WTC11 (cell line): ENCODE results near the gene NAT8L. TPM values are rescaled to one million over a fixed set of nuclear protein-coding genes. Genes with fewer than 3 reads are reported as not detected.

Experiments used
- ATAC-seq: fragments of 200-7000 bp; cut with Tn5 transposase; 2 replicates; pipeline ENCODE4 v1.10.0; 2021; ENCODE audit warnings: mild to moderate bottlenecking, moderate library complexity
- CTCF ChIA-PET: fragments of 300-600 bp; sonication (Branson Sonifier 250); formaldehyde crosslinking; loops from one replicate; lab custom pipeline; 2021; ENCODE audit warnings: antibody characterized with exemption; lab: Charles Lee
- POLR2A ChIA-PET: fragments of 350-600 bp; sonication (Branson Sonifier 250); formaldehyde crosslinking; loops from one replicate; lab custom pipeline; 2021; ENCODE audit warnings: antibody characterized with exemption; lab: Charles Lee
- DNase-seq: peaks from one replicate; pipeline ENCODE4 v3.0.0; 2021; ENCODE audit warnings: low spot score
- H3K27ac Mint-ChIP-seq: 2 replicates; pipeline ENCODE4 v1.8.0; 2021; ENCODE audit warnings: mixed read lengths
- H3K27me3 Mint-ChIP-seq: 2 replicates; pipeline ENCODE4 v1.8.0; 2021; ENCODE audit warnings: low read depth, mild to moderate bottlenecking, moderate library complexity, mixed read lengths
- H3K36me3 Mint-ChIP-seq: 2 replicates; pipeline ENCODE4 v1.8.0; 2021; ENCODE audit warnings: mixed read lengths
- H3K4me1 Mint-ChIP-seq: 2 replicates; pipeline ENCODE4 v1.8.0; 2022; ENCODE audit warnings: mixed read lengths
- H3K4me3 Mint-ChIP-seq: 2 replicates; pipeline ENCODE4 v1.8.0; 2021; ENCODE audit warnings: mild to moderate bottlenecking, moderate library complexity, mixed read lengths
- H3K9me3 Mint-ChIP-seq: 2 replicates; pipeline ENCODE4 v1.8.0; 2021; ENCODE audit warnings: mixed read lengths
- CBFB ChIP-seq: sonication (generic); formaldehyde crosslinking; IDR thresholded peaks from 2 replicates; pipeline ENCODE4 v1.8.1; 2022; ENCODE audit warnings: mild to moderate bottlenecking, low read depth, missing genetic modification reagents
- CREM ChIP-seq: sonication (generic); formaldehyde crosslinking; IDR thresholded peaks from 2 replicates; pipeline ENCODE4 v1.8.1; 2022; ENCODE audit warnings: mild to moderate bottlenecking, missing genetic modification reagents, moderate library complexity
- FOXK1 ChIP-seq: sonication (generic); formaldehyde crosslinking; IDR thresholded peaks from 2 replicates; pipeline ENCODE4 v1.8.0; 2022; ENCODE audit warnings: mild to moderate bottlenecking, moderate library complexity, missing genetic modification reagents
- FOXP1 ChIP-seq: sonication (generic); formaldehyde crosslinking; IDR thresholded peaks from 2 replicates; pipeline ENCODE4 v1.8.0; 2022; ENCODE audit warnings: missing genetic modification reagents, mild to moderate bottlenecking, moderate library complexity, borderline replicate concordance
- GABPB1 ChIP-seq: sonication (generic); formaldehyde crosslinking; IDR thresholded peaks from 2 replicates; pipeline ENCODE4 v1.8.1; 2023; ENCODE audit warnings: mild to moderate bottlenecking, missing genetic modification reagents
- HMGA2 ChIP-seq: fragments of 250-450 bp; sonication (Bioruptor Pico); IDR thresholded peaks from 2 replicates; pipeline ENCODE4 v1.4.0; 2021; ENCODE audit warnings: mild to moderate bottlenecking, moderate library complexity
- NFATC4 ChIP-seq: fragments of 250-450 bp; sonication (Bioruptor Pico); IDR thresholded peaks from 2 replicates; pipeline ENCODE4 v1.9.0; 2021; ENCODE audit warnings: mild to moderate bottlenecking
- TEAD4 ChIP-seq: sonication (generic); formaldehyde crosslinking; IDR thresholded peaks from 2 replicates; pipeline ENCODE4 v1.8.0; 2022; ENCODE audit warnings: mild to moderate bottlenecking, missing genetic modification reagents
- ZNF232 ChIP-seq: sonication (generic); formaldehyde crosslinking; IDR thresholded peaks from 2 replicates; pipeline ENCODE4 v1.8.0; 2022; ENCODE audit warnings: mild to moderate bottlenecking, missing genetic modification reagents
- ZNF671 ChIP-seq: fragments of 250-450 bp; sonication (Bioruptor Pico); IDR thresholded peaks from 2 replicates; pipeline ENCODE4 v1.8.0; 2021; ENCODE audit warnings: mild to moderate bottlenecking
- total RNA-seq: library from RNA; stranded (reverse); gene quantifications from 3 replicates; pipeline ENCODE4 v1.2.3, GENCODE V29; 2021
- TF ChIP-seq, protein P1 (sequence below): sonication (generic); formaldehyde crosslinking; IDR thresholded peaks from 2 replicates; pipeline ENCODE4 v1.8.0; 2023; ENCODE audit warnings: missing genetic modification reagents
- TF ChIP-seq, protein P2 (sequence below): sonication (generic); formaldehyde crosslinking; IDR thresholded peaks from 2 replicates; pipeline ENCODE4 v1.8.0; 2022; ENCODE audit warnings: missing genetic modification reagents
- TF ChIP-seq, protein P3 (sequence below): sonication (generic); formaldehyde crosslinking; IDR thresholded peaks from 2 replicates; pipeline ENCODE4 v1.8.0; 2022; ENCODE audit warnings: mild to moderate bottlenecking, missing genetic modification reagents
- TF ChIP-seq, protein P4 (sequence below): sonication (generic); formaldehyde crosslinking; IDR thresholded peaks from 2 replicates; pipeline ENCODE4 v1.8.1; 2022; ENCODE audit warnings: mild to moderate bottlenecking, missing genetic modification reagents, moderate library complexity, borderline replicate concordance
- TF ChIP-seq, protein P5 (sequence below): sonication (generic); formaldehyde crosslinking; IDR thresholded peaks from 2 replicates; pipeline ENCODE4 v1.8.1; 2022; ENCODE audit warnings: low read depth, mild to moderate bottlenecking, moderate library complexity, missing genetic modification reagents, borderline replicate concordance
- TF ChIP-seq, protein P6 (sequence below): sonication (generic); formaldehyde crosslinking; IDR thresholded peaks from 2 replicates; pipeline ENCODE4 v1.8.0; 2023; ENCODE audit warnings: mild to moderate bottlenecking, missing genetic modification reagents
- TF ChIP-seq, protein P7 (sequence below): sonication (generic); formaldehyde crosslinking; IDR thresholded peaks from 2 replicates; pipeline ENCODE4 v1.8.1; 2023; ENCODE audit warnings: mild to moderate bottlenecking, moderate library complexity, missing genetic modification reagents

The NAT8L gene
- total RNA-seq, 1 experiment from 2014 or later, result 20.0 TPM

DNA sequence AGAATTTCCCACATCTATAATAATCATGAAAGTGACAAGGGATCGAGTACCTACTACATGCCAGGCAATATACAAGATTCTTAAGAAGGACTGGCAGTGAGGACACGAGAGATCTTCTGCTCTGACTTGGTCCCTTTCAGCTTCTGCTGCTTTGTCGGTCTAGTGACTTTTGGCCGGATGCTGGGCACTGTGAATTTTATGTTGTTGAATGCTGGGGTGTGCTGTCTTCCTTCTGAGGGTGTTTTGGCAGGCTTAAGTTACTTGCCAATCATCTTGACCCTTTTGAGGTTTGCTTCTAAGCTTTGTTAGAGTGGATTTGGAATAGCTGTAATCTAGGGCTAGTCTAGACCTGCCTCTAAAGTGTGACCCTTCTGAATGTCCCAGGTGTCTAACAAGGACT, 23.5 kb downstream of the NAT8L start:
- Mint-ChIP-seq H3K4me3 (no peak overlapping the region), H3K9me3 (no peaks in the 10 kb centered on the region), H3K27ac (no peak overlapping the region), H3K36me3 (no peaks in the 10 kb centered on the region), H3K27me3 (no peaks in the 10 kb centered on the region; the same call in none of the 2 replicates), H3K4me1 (no peaks in the 10 kb centered on the region)
- POLR2A ChIA-PET, result no interaction called here
- DNase-seq (no peak), ATAC-seq (no peak)
- no peak for TF ChIP-seq ZNF671 (CRISPR knock-in tag)
- TF ChIP-seq HMGA2 (CRISPR knock-in tag), result no peak
- TF ChIP-seq, protein P1, sequence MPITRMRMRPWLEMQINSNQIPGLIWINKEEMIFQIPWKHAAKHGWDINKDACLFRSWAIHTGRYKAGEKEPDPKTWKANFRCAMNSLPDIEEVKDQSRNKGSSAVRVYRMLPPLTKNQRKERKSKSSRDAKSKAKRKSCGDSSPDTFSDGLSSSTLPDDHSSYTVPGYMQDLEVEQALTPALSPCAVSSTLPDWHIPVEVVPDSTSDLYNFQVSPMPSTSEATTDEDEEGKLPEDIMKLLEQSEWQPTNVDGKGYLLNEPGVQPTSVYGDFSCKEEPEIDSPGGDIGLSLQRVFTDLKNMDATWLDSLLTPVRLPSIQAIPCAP (CRISPR knock-in tag), result no peak
- TF ChIP-seq, protein P2, sequence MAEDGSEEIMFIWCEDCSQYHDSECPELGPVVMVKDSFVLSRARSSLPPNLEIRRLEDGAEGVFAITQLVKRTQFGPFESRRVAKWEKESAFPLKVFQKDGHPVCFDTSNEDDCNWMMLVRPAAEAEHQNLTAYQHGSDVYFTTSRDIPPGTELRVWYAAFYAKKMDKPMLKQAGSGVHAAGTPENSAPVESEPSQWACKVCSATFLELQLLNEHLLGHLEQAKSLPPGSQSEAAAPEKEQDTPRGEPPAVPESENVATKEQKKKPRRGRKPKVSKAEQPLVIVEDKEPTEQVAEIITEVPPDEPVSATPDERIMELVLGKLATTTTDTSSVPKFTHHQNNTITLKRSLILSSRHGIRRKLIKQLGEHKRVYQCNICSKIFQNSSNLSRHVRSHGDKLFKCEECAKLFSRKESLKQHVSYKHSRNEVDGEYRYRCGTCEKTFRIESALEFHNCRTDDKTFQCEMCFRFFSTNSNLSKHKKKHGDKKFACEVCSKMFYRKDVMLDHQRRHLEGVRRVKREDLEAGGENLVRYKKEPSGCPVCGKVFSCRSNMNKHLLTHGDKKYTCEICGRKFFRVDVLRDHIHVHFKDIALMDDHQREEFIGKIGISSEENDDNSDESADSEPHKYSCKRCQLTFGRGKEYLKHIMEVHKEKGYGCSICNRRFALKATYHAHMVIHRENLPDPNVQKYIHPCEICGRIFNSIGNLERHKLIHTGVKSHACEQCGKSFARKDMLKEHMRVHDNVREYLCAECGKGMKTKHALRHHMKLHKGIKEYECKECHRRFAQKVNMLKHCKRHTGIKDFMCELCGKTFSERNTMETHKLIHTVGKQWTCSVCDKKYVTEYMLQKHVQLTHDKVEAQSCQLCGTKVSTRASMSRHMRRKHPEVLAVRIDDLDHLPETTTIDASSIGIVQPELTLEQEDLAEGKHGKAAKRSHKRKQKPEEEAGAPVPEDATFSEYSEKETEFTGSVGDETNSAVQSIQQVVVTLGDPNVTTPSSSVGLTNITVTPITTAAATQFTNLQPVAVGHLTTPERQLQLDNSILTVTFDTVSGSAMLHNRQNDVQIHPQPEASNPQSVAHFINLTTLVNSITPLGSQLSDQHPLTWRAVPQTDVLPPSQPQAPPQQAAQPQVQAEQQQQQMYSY (CRISPR knock-in tag), result no peak
- TF ChIP-seq, protein P3, sequence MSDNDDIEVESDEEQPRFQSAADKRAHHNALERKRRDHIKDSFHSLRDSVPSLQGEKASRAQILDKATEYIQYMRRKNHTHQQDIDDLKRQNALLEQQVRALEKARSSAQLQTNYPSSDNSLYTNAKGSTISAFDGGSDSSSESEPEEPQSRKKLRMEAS, result no peak
- TF ChIP-seq, protein P4, sequence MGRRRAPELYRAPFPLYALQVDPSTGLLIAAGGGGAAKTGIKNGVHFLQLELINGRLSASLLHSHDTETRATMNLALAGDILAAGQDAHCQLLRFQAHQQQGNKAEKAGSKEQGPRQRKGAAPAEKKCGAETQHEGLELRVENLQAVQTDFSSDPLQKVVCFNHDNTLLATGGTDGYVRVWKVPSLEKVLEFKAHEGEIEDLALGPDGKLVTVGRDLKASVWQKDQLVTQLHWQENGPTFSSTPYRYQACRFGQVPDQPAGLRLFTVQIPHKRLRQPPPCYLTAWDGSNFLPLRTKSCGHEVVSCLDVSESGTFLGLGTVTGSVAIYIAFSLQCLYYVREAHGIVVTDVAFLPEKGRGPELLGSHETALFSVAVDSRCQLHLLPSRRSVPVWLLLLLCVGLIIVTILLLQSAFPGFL (CRISPR knock-in tag), result no peak
- TF ChIP-seq, protein P5, sequence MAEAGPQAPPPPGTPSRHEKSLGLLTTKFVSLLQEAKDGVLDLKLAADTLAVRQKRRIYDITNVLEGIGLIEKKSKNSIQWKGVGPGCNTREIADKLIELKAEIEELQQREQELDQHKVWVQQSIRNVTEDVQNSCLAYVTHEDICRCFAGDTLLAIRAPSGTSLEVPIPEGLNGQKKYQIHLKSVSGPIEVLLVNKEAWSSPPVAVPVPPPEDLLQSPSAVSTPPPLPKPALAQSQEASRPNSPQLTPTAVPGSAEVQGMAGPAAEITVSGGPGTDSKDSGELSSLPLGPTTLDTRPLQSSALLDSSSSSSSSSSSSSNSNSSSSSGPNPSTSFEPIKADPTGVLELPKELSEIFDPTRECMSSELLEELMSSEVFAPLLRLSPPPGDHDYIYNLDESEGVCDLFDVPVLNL, result no peak
- CTCF ChIA-PET, result no interaction called here

DNA sequence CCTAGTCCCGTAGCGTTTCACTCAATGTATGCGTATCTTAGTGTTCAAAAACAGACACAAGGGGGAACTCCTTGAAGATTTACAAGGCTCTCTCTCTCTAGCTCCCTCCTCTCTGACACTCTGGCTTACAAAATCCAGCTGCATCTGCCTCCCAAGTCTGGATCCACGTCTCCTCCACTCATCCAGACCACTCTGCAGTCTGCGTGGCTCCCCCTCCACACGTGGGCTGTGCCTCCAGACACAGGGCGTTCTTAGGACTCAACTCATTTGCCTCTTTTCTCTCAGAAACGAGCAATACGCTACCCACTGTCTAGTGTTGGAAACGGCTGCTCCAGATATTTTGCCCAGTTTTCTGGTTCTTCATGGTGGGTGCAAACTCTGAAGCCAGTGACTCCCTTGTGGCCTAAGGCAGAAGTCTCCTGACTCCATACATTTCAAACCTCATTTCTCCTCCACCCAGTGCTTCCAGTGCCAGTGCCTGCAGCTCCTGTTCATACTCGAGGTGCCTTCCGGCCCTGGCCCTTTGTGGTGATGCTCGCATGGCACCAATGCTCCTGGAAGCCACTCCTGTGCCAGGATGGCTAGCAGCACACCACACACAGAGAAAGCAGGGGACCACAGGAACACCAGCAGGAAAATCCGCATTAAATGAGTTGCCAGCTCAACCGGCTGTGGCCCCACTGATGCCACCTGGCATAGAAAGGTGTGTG, 24.1 kb downstream of the NAT8L start:
- CTCF ChIA-PET, result no interaction called here
- POLR2A ChIA-PET, result no interaction called here
- H3K4me1 Mint-ChIP-seq, result no peaks in the 10 kb centered on the region
- no peak for DNase-seq
- TF ChIP-seq FOXP1 (CRISPR knock-in tag), result 0 out of 2 replicates have a peak, but pooled peaks have one; percentile 19
- TF ChIP-seq, protein P6, sequence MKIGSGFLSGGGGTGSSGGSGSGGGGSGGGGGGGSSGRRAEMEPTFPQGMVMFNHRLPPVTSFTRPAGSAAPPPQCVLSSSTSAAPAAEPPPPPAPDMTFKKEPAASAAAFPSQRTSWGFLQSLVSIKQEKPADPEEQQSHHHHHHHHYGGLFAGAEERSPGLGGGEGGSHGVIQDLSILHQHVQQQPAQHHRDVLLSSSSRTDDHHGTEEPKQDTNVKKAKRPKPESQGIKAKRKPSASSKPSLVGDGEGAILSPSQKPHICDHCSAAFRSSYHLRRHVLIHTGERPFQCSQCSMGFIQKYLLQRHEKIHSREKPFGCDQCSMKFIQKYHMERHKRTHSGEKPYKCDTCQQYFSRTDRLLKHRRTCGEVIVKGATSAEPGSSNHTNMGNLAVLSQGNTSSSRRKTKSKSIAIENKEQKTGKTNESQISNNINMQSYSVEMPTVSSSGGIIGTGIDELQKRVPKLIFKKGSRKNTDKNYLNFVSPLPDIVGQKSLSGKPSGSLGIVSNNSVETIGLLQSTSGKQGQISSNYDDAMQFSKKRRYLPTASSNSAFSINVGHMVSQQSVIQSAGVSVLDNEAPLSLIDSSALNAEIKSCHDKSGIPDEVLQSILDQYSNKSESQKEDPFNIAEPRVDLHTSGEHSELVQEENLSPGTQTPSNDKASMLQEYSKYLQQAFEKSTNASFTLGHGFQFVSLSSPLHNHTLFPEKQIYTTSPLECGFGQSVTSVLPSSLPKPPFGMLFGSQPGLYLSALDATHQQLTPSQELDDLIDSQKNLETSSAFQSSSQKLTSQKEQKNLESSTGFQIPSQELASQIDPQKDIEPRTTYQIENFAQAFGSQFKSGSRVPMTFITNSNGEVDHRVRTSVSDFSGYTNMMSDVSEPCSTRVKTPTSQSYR (CRISPR knock-in tag), result no peak
- TF ChIP-seq, all 79 proteins: peak for 1
- no peak overlapping the region for H3K27ac Mint-ChIP-seq
- ATAC-seq, result no peak
- H3K36me3 Mint-ChIP-seq, result no peaks in the 10 kb centered on the region
- H3K27me3 Mint-ChIP-seq, result no peaks in the 10 kb centered on the region; the same call in none of the 2 replicates
- no peaks in the 10 kb centered on the region for H3K9me3 Mint-ChIP-seq
- H3K4me3 Mint-ChIP-seq, result no peak overlapping the region

DNA sequence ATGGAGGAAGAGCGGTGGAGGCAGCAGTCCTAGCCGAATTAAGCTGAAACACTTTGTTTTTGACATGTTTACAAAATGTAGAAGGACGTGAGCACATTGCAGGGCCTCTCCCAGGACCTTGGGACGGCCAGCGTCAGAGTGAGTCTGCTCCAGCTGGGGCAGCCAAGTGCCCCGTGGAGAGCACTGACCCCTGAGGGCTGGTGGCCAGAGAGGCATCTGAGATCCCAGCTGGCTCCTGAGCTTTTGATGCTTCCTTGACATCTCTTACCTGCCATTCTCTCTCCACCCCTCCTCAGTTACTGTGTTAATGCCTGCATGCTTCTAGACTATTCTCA, 24.7 kb downstream of the NAT8L start:
- no peak overlapping the region for H3K27ac Mint-ChIP-seq
- CTCF ChIA-PET, result no interaction called here
- ATAC-seq, result no peak
- H3K4me3 Mint-ChIP-seq, result no peak overlapping the region
- no peaks in the 10 kb centered on the region for H3K9me3 Mint-ChIP-seq
- no peaks in the 10 kb centered on the region; the same call in none of the 2 replicates for H3K27me3 Mint-ChIP-seq
- no peaks in the 10 kb centered on the region for H3K36me3 Mint-ChIP-seq
- H3K4me1 Mint-ChIP-seq, result no peaks in the 10 kb centered on the region
- DNase-seq, result no peak
- POLR2A ChIA-PET, result no interaction called here
- TF ChIP-seq FOXK1 (no peak), ZNF232 (no peak), GABPB1 (CRISPR knock-in tag) (no peak), TEAD4 (CRISPR knock-in tag) (no peak), CREM (CRISPR knock-in tag) (no peak), NFATC4 (no peak), CBFB (CRISPR knock-in tag) (no peak)
- TF ChIP-seq, protein P7, sequence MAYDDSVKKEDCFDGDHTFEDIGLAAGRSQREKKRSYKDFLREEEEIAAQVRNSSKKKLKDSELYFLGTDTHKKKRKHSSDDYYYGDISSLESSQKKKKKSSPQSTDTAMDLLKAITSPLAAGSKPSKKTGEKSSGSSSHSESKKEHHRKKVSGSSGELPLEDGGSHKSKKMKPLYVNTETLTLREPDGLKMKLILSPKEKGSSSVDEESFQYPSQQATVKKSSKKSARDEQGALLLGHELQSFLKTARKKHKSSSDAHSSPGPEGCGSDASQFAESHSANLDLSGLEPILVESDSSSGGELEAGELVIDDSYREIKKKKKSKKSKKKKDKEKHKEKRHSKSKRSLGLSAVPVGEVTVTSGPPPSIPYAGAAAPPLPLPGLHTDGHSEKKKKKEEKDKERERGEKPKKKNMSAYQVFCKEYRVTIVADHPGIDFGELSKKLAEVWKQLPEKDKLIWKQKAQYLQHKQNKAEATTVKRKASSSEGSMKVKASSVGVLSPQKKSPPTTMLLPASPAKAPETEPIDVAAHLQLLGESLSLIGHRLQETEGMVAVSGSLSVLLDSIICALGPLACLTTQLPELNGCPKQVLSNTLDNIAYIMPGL (CRISPR knock-in tag), result no peak
